GM06990 (cell line): ENCODE data around the gene ELP4.
A peak's percentile ranks its signal among the peaks of the same experiment; 100 is the strongest.
"Not testable (repeated sequence)": the region's sequence is repeated elsewhere in the genome, so short reads cannot be mapped to it uniquely, and the experiment has no call there.

Source experiments
- DNase-seq: peaks from one replicate; pipeline ENCODE4 v3.0.0-alpha.2; 2011; ENCODE audit not compliant: insufficient read length; ENCODE audit errors: extremely low read depth
- H3K27me3 ChIP-seq: replicated peaks from 2 replicates; pipeline ENCODE4 v1.6.0; 2011; ENCODE audit warnings: low read length; ENCODE audit not compliant: control insufficient read depth, insufficient read depth
- H3K36me3 ChIP-seq: 2 replicates; pipeline ENCODE4 v1.5.1; 2011; ENCODE audit warnings: low read length; ENCODE audit not compliant: control insufficient read depth, insufficient read depth
- H3K4me3 ChIP-seq: replicated peaks from 2 replicates; pipeline ENCODE4 v1.5.1; 2011; ENCODE audit warnings: low read depth, mild to moderate bottlenecking, control low read depth, low read length
- CTCF ChIP-seq: IDR thresholded peaks from 2 replicates; pipeline ENCODE4 v1.5.1; 2011; ENCODE audit warnings: low read length, control low read depth, mild to moderate bottlenecking, inconsistent platforms; ENCODE audit not compliant: insufficient read depth, poor library complexity, severe bottlenecking

ELP4 gene

GRCh38 chr11:31689559-31689958 is 180.0 kb downstream of the ELP4 start:
- H3K36me3 ChIP-seq = no peaks in the 10 kb centered on the region
- H3K4me3 ChIP-seq = no peak overlapping the region
- peak; percentile 12 for DNase-seq
- H3K27me3 ChIP-seq = no peaks in the 10 kb centered on the region
- no peak for TF ChIP-seq CTCF

- H3K4me3 ChIP-seq = no peak overlapping the region
- DNase-seq = no peak
- TF ChIP-seq CTCF = no peak
- no peaks in the 10 kb centered on the region for H3K36me3 ChIP-seq
- no peaks in the 10 kb centered on the region for H3K27me3 ChIP-seq
These were observed 180.5 kb downstream of the ELP4 start for GRCh38 chr11:31690041-31690440.

GRCh38 chr11:31690516-31690915 is 180.9 kb downstream of the ELP4 start:
- no peaks in the 10 kb centered on the region for H3K27me3 ChIP-seq
- H3K36me3 ChIP-seq = no peaks in the 10 kb centered on the region
- TF ChIP-seq CTCF = no peak
- no peak overlapping the region for H3K4me3 ChIP-seq
- DNase-seq = no peak

GRCh38 chr11:31692466-31692865 is 182.9 kb downstream of the ELP4 start:
- DNase-seq = no peak
- Histone ChIP-seq H3K36me3 (no peaks in the 10 kb centered on the region), H3K27me3 (no peaks in the 10 kb centered on the region), H3K4me3 (no peak overlapping the region)
- TF ChIP-seq CTCF = no peak

GRCh38 chr11:31697049-31697448 is 187.5 kb downstream of the ELP4 start:
- H3K27me3 ChIP-seq, H3K4me3 ChIP-seq: not testable (repeated sequence)

GRCh38 chr11:31699066-31699465 is 189.5 kb downstream of the ELP4 start:
- TF ChIP-seq CTCF = no peak
- Histone ChIP-seq H3K36me3 (no peaks in the 10 kb centered on the region), H3K27me3 (no peaks in the 10 kb centered on the region), H3K4me3 (no peak overlapping the region)
- no peak for DNase-seq

More at GRCh38 chr11:31697049-31697448, 187.5 kb downstream of the ELP4 start:
- peak; percentile 8 for DNase-seq
- H3K36me3 ChIP-seq = not testable (repeated sequence)
